HEK293 (cell line): ENCODE data around the gene ALDH16A1.

ENCODE experiments used
- GLI2 ChIP-seq: fragments of 450-650 bp; formaldehyde crosslinking; IDR thresholded peaks from 2 replicates; pipeline ENCODE4; 2017; ENCODE audit warnings: missing biosample characterization, missing genetic modification characterization, low read depth, borderline replicate concordance
- KLF1 ChIP-seq: fragments of 450-650 bp; formaldehyde crosslinking; IDR thresholded peaks from 2 replicates; pipeline ENCODE4 v1.5.1; 2016; ENCODE audit warnings: missing biosample characterization, missing genetic modification characterization
- KLF9 ChIP-seq: fragments of 450-650 bp; formaldehyde crosslinking; IDR thresholded peaks from 2 replicates; pipeline ENCODE4 v1.5.1; 2016; ENCODE audit warnings: missing biosample characterization, missing genetic modification characterization, low read depth
- OSR2 ChIP-seq: fragments of 450-650 bp; formaldehyde crosslinking; IDR thresholded peaks from 2 replicates; pipeline ENCODE4 v1.5.1; 2016; ENCODE audit warnings: missing biosample characterization, missing genetic modification characterization
- PATZ1 ChIP-seq: fragments of 450-650 bp; formaldehyde crosslinking; IDR thresholded peaks from 2 replicates; pipeline ENCODE4 v1.5.1; 2016; ENCODE audit warnings: missing biosample characterization, missing genetic modification characterization
- PRDM6 ChIP-seq: fragments of 450-650 bp; formaldehyde crosslinking; IDR thresholded peaks from 2 replicates; pipeline ENCODE4 v1.5.1; 2017; ENCODE audit warnings: missing biosample characterization, missing genetic modification characterization
- SALL2 ChIP-seq: fragments of 450-650 bp; formaldehyde crosslinking; IDR thresholded peaks from 2 replicates; pipeline ENCODE4 v1.5.0; 2017; ENCODE audit warnings: missing biosample characterization, mild to moderate bottlenecking, missing genetic modification characterization, borderline replicate concordance
- SP7 ChIP-seq: fragments of 450-650 bp; formaldehyde crosslinking; IDR thresholded peaks from 2 replicates; pipeline ENCODE4 v1.5.1; 2016; ENCODE audit warnings: missing biosample characterization, missing genetic modification characterization
- TSHZ1 ChIP-seq: fragments of 450-650 bp; formaldehyde crosslinking; IDR thresholded peaks from 2 replicates; pipeline ENCODE4 v1.5.1; 2016; ENCODE audit warnings: missing biosample characterization, missing genetic modification characterization, borderline replicate concordance
- ZBTB48 ChIP-seq: fragments of 450-650 bp; formaldehyde crosslinking; IDR thresholded peaks from 2 replicates; pipeline ENCODE4 v1.5.1; 2016; ENCODE audit warnings: missing biosample characterization, missing genetic modification characterization
- ZEB2 ChIP-seq: fragments of 450-650 bp; formaldehyde crosslinking; IDR thresholded peaks from 2 replicates; pipeline ENCODE4 v1.5.1; 2016; ENCODE audit warnings: missing biosample characterization, missing genetic modification characterization
- ZNF140 ChIP-seq: fragments of 450-650 bp; formaldehyde crosslinking; IDR thresholded peaks from 2 replicates; pipeline ENCODE4 v1.5.1; 2016; ENCODE audit warnings: missing biosample characterization, missing genetic modification characterization
- ZNF157 ChIP-seq: fragments of 450-650 bp; formaldehyde crosslinking; IDR thresholded peaks from 2 replicates; pipeline ENCODE4 v1.5.1; 2016; ENCODE audit warnings: missing biosample characterization, missing genetic modification characterization
- ZNF174 ChIP-seq: fragments of 450-650 bp; formaldehyde crosslinking; IDR thresholded peaks from 2 replicates; pipeline ENCODE4 v1.5.0; 2017; ENCODE audit warnings: missing biosample characterization, mild to moderate bottlenecking, missing genetic modification characterization
- ZNF202 ChIP-seq: fragments of 450-650 bp; formaldehyde crosslinking; IDR thresholded peaks from 2 replicates; pipeline ENCODE4 v1.5.1; 2016; ENCODE audit warnings: missing biosample characterization, missing genetic modification characterization, borderline replicate concordance
- ZNF335 ChIP-seq: fragments of 450-650 bp; formaldehyde crosslinking; conservative IDR thresholded peaks from 2 replicates; pipeline ENCODE4 v1.5.1; 2016; ENCODE audit warnings: missing biosample characterization, missing genetic modification characterization
- ZNF350 ChIP-seq: fragments of 450-650 bp; formaldehyde crosslinking; IDR thresholded peaks from 2 replicates; pipeline ENCODE4 v1.5.0; 2017; ENCODE audit warnings: missing biosample characterization, mild to moderate bottlenecking, missing genetic modification characterization
- ZNF398 ChIP-seq: fragments of 450-650 bp; formaldehyde crosslinking; IDR thresholded peaks from 2 replicates; pipeline ENCODE4 v1.5.1; 2017; ENCODE audit warnings: missing biosample characterization, missing genetic modification characterization
- ZNF513 ChIP-seq: fragments of 450-650 bp; IDR thresholded peaks from 2 replicates; pipeline ENCODE4 v1.5.1; 2018; ENCODE audit warnings: missing biosample characterization, missing genetic modification characterization
- ZNF544 ChIP-seq: fragments of 450-650 bp; formaldehyde crosslinking; IDR thresholded peaks from 2 replicates; pipeline ENCODE4 v1.5.0; 2017; ENCODE audit warnings: missing biosample characterization, missing genetic modification characterization
- ZNF555 ChIP-seq: fragments of 450-650 bp; formaldehyde crosslinking; conservative IDR thresholded peaks from 2 replicates; pipeline ENCODE4 v1.5.1; 2017; ENCODE audit warnings: missing biosample characterization, mild to moderate bottlenecking, missing genetic modification characterization, inconsistent platforms
- ZNF645 ChIP-seq: fragments of 450-650 bp; formaldehyde crosslinking; IDR thresholded peaks from 2 replicates; pipeline ENCODE4; 2016; ENCODE audit warnings: missing biosample characterization, missing genetic modification characterization
- ZNF670 ChIP-seq: fragments of 450-650 bp; formaldehyde crosslinking; IDR thresholded peaks from 2 replicates; pipeline ENCODE4 v1.5.1; 2016; ENCODE audit warnings: missing biosample characterization, missing genetic modification characterization, low read depth
- ZNF677 ChIP-seq: fragments of 450-650 bp; IDR thresholded peaks from 2 replicates; pipeline ENCODE4 v1.5.0; 2018; ENCODE audit warnings: missing biosample characterization, mild to moderate bottlenecking, missing genetic modification characterization, moderate library complexity
- ZNF692 ChIP-seq: fragments of 450-650 bp; formaldehyde crosslinking; IDR thresholded peaks from 2 replicates; pipeline ENCODE4 v1.5.1; 2016; ENCODE audit warnings: missing biosample characterization, missing genetic modification characterization
- ZSCAN16 ChIP-seq: fragments of 450-650 bp; formaldehyde crosslinking; IDR thresholded peaks from 2 replicates; pipeline ENCODE4 v1.5.1; 2016; ENCODE audit warnings: missing biosample characterization, missing genetic modification characterization

ALDH16A1 gene

GRCh38 chr19:49427855-49428546 lies 25.0 kb upstream of the ALDH16A1 start (continued):
- no peak for TF ChIP-seq OSR2 (tag by site-specific recombination)
- no peak for TF ChIP-seq ZNF350
- TF ChIP-seq GLI2 (tag by site-specific recombination), result no peak
- no peak; the same call in 1 of the 2 replicates for TF ChIP-seq PATZ1 (tag by site-specific recombination)
- TF ChIP-seq SP7, result peak; percentile 15; the same call in 1 of the 2 replicates
- peak; percentile 24 for TF ChIP-seq KLF9 (tag by site-specific recombination)
- no peak for TF ChIP-seq SALL2 (tag by site-specific recombination)
- peak; percentile 46; the same call in 1 of the 2 replicates for TF ChIP-seq KLF1 (tag by site-specific recombination)
- peak; percentile 100 for TF ChIP-seq ZNF677 (tag by site-specific recombination)
- TF ChIP-seq ZNF670 (tag by site-specific recombination), result no peak
- TF ChIP-seq ZNF202, result no peak
- no peak for TF ChIP-seq ZNF513 (tag by site-specific recombination)
- TF ChIP-seq ZEB2 (tag by site-specific recombination), result 0 out of 2 replicates have a peak, but pooled peaks have one; percentile 20
- no peak for TF ChIP-seq PRDM6
- no peak for TF ChIP-seq ZNF555 (tag by site-specific recombination)
- TF ChIP-seq ZNF140, result no peak
- 0 out of 2 replicates have a peak, but pooled peaks have one; percentile 9 for TF ChIP-seq ZNF157 (tag by site-specific recombination)
- no peak for TF ChIP-seq ZBTB48 (tag by site-specific recombination)
- peak; percentile 99 for TF ChIP-seq ZNF335 (tag by site-specific recombination)
- no peak for TF ChIP-seq ZSCAN16 (tag by site-specific recombination)
- TF ChIP-seq ZNF692 (tag by site-specific recombination), result peak; percentile 50; the same call in 1 of the 2 replicates
- no peak for TF ChIP-seq ZNF398 (tag by site-specific recombination)
- no peak for TF ChIP-seq ZNF544
- TF ChIP-seq ZNF645, result no peak
- no peak for TF ChIP-seq ZNF174 (tag by site-specific recombination)
- TF ChIP-seq TSHZ1 (tag by site-specific recombination), result no peak
